Measurements from ENCODE around the gene SLC7A7. TPM values are rescaled to one million over a fixed set of nuclear protein-coding genes. Genes with fewer than 3 reads are reported as not detected.
"Not testable (repeated sequence)": the region's sequence is repeated elsewhere in the genome, so short reads cannot be mapped to it uniquely, and the experiment has no call there.

SLC7A7 gene
- total and polyA plus RNA-seq, 2 experiments from 2014 or later, result 3.6 to 4.1 TPM

DNA sequence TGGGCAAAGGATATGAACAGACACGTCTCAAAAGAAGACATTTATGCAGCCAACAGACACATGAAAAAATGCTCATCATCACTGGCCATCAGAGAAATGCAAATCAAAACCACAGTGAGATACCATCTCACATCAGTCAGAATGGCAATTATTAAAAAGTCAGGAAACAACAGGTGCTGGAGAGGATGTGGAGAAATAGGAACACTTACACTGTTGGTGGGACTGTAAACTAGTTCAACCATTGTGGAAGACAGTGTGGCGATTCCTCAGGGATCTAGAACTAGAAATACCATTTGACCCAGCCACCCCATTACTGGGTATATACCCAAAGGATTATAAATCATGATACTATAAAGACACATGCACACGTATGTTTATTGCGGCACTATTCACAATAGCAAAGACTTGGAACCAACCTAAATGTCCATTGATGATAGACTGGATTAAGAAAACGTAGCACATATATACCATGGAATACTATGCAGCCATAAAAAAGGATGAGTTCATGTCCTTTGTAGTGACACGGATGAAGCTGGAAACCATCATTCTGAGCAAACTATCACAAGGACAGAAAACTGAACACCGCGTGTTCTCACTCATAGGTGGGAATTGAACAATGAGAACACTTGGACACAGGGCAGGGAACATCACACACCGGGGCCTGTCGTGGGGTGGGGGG is 57.1 kb downstream of the SLC7A7 start:
- H3K36me3 ChIP-seq (ENCODE audit: insufficient read depth); H3K9me2 ChIP-seq (ENCODE audit: insufficient read depth); H3K27me3 Mint-ChIP-seq (ENCODE audit: insufficient read depth, low read depth, poor library complexity); H3K27ac Mint-ChIP-seq; H3K27me3 ChIP-seq (ENCODE audit: insufficient read depth); H4K20me1 ChIP-seq (replicated peaks; ENCODE audit: insufficient read depth); H2AFZ ChIP-seq; H3K27ac ChIP-seq (ENCODE audit: low read depth); H3K4me1 Mint-ChIP-seq; H3K4me2 ChIP-seq; H3K9me3 Mint-ChIP-seq; H3K4me1 ChIP-seq (ENCODE audit: insufficient read depth); H3K79me2 ChIP-seq (replicated peaks; ENCODE audit: insufficient read depth); H3K4me3 Mint-ChIP-seq; H3F3A ChIP-seq (replicated peaks; ENCODE audit: low read depth); H3K4me3 ChIP-seq; DNase-seq (ENCODE audit: low spot score); H3K36me3 Mint-ChIP-seq (ENCODE audit: low read depth); ATAC-seq: not testable (repeated sequence)

DNA sequence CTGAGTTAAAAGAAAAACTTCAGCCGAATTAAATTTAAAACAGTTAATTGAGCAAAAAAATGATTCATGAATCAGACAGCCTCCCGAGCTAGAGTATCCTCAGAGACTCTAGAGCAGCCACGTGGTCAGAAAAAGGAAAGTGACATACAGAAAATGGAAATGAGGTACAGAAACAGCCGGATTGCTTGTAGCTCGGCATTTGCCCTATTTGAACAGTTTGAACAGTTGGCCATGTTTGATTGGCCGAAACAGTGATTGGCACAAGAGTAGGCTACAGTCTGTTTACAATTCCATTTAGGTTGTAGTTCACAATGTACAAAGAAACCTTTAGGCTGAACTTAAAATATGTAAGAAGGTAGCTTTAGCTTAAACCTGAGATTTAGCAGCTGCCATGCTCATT is 61.6 kb downstream of the SLC7A7 start:
- Mint-ChIP-seq H3K27me3 (ENCODE audit: insufficient read depth, low read depth, poor library complexity) (peaks cover 2% of the 10 kb centered on the region), H3K4me1 (peaks cover 9% of the 10 kb centered on the region), H3K4me3 (no peak overlapping the region), H3K27ac (no peak overlapping the region), H3K9me3 (no peaks in the 10 kb centered on the region), H3K36me3 (ENCODE audit: low read depth) (no peaks in the 10 kb centered on the region; the same call in 2 of the 3 replicates)
- TF ChIP-seq, protein P1, sequence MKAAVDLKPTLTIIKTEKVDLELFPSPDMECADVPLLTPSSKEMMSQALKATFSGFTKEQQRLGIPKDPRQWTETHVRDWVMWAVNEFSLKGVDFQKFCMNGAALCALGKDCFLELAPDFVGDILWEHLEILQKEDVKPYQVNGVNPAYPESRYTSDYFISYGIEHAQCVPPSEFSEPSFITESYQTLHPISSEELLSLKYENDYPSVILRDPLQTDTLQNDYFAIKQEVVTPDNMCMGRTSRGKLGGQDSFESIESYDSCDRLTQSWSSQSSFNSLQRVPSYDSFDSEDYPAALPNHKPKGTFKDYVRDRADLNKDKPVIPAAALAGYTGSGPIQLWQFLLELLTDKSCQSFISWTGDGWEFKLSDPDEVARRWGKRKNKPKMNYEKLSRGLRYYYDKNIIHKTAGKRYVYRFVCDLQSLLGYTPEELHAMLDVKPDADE (IDR thresholded peaks at IDR 0.05), result no peak
- TF ChIP-seq EZH2phosphoT487 (IDR thresholded peaks at IDR 0.05; ENCODE audit: unreplicated experiment) (no peak), ZNF114 (CRISPR knock-in tag; IDR thresholded peaks at IDR 0.05) (no peak), STAT1 (IDR thresholded peaks at IDR 0.05; ENCODE audit: unreplicated experiment) (no peak), EZH2 (IDR thresholded peaks at IDR 0.05; ENCODE audit: low read depth, unreplicated experiment) (no peak)
- TF ChIP-seq, protein P2, sequence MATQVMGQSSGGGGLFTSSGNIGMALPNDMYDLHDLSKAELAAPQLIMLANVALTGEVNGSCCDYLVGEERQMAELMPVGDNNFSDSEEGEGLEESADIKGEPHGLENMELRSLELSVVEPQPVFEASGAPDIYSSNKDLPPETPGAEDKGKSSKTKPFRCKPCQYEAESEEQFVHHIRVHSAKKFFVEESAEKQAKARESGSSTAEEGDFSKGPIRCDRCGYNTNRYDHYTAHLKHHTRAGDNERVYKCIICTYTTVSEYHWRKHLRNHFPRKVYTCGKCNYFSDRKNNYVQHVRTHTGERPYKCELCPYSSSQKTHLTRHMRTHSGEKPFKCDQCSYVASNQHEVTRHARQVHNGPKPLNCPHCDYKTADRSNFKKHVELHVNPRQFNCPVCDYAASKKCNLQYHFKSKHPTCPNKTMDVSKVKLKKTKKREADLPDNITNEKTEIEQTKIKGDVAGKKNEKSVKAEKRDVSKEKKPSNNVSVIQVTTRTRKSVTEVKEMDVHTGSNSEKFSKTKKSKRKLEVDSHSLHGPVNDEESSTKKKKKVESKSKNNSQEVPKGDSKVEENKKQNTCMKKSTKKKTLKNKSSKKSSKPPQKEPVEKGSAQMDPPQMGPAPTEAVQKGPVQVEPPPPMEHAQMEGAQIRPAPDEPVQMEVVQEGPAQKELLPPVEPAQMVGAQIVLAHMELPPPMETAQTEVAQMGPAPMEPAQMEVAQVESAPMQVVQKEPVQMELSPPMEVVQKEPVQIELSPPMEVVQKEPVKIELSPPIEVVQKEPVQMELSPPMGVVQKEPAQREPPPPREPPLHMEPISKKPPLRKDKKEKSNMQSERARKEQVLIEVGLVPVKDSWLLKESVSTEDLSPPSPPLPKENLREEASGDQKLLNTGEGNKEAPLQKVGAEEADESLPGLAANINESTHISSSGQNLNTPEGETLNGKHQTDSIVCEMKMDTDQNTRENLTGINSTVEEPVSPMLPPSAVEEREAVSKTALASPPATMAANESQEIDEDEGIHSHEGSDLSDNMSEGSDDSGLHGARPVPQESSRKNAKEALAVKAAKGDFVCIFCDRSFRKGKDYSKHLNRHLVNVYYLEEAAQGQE (IDR thresholded peaks at IDR 0.05; ENCODE audit: unreplicated experiment), result no peak
- TF ChIP-seq, protein P3, sequence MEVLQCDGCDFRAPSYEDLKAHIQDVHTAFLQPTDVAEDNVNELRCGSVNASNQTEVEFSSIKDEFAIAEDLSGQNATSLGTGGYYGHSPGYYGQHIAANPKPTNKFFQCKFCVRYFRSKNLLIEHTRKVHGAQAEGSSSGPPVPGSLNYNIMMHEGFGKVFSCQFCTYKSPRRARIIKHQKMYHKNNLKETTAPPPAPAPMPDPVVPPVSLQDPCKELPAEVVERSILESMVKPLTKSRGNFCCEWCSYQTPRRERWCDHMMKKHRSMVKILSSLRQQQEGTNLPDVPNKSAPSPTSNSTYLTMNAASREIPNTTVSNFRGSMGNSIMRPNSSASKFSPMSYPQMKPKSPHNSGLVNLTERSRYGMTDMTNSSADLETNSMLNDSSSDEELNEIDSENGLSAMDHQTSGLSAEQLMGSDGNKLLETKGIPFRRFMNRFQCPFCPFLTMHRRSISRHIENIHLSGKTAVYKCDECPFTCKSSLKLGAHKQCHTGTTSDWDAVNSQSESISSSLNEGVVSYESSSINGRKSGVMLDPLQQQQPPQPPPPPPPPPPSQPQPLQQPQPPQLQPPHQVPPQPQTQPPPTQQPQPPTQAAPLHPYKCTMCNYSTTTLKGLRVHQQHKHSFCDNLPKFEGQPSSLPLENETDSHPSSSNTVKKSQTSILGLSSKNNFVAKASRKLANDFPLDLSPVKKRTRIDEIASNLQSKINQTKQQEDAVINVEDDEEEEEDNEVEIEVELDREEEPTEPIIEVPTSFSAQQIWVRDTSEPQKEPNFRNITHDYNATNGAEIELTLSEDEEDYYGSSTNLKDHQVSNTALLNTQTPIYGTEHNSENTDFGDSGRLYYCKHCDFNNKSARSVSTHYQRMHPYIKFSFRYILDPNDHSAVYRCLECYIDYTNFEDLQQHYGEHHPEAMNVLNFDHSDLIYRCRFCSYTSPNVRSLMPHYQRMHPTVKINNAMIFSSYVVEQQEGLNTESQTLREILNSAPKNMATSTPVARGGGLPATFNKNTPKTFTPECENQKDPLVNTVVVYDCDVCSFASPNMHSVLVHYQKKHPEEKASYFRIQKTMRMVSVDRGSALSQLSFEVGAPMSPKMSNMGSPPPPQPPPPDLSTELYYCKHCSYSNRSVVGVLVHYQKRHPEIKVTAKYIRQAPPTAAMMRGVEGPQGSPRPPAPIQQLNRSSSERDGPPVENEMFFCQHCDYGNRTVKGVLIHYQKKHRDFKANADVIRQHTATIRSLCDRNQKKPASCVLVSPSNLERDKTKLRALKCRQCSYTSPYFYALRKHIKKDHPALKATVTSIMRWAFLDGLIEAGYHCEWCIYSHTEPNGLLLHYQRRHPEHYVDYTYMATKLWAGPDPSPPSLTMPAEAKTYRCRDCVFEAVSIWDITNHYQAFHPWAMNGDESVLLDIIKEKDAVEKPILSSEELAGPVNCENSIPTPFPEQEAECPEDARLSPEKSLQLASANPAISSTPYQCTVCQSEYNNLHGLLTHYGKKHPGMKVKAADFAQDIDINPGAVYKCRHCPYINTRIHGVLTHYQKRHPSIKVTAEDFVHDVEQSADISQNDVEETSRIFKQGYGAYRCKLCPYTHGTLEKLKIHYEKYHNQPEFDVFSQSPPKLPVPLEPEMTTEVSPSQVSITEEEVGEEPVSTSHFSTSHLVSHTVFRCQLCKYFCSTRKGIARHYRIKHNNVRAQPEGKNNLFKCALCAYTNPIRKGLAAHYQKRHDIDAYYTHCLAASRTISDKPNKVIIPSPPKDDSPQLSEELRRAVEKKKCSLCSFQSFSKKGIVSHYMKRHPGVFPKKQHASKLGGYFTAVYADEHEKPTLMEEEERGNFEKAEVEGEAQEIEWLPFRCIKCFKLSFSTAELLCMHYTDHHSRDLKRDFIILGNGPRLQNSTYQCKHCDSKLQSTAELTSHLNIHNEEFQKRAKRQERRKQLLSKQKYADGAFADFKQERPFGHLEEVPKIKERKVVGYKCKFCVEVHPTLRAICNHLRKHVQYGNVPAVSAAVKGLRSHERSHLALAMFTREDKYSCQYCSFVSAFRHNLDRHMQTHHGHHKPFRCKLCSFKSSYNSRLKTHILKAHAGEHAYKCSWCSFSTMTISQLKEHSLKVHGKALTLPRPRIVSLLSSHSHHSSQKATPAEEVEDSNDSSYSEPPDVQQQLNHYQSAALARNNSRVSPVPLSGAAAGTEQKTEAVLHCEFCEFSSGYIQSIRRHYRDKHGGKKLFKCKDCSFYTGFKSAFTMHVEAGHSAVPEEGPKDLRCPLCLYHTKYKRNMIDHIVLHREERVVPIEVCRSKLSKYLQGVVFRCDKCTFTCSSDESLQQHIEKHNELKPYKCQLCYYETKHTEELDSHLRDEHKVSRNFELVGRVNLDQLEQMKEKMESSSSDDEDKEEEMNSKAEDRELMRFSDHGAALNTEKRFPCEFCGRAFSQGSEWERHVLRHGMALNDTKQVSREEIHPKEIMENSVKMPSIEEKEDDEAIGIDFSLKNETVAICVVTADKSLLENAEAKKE (CRISPR knock-in tag; IDR thresholded peaks at IDR 0.05), result no peak
- Histone ChIP-seq H3K27ac (ENCODE audit: low read depth) (no peak overlapping the region), H3F3A (replicated peaks; ENCODE audit: low read depth) (no peaks in the 10 kb centered on the region), H3K9me2 (ENCODE audit: insufficient read depth) (no peaks in the 10 kb centered on the region), H3K4me1 (ENCODE audit: insufficient read depth) (peaks cover 7% of the 10 kb centered on the region), H3K79me2 (replicated peaks; ENCODE audit: insufficient read depth) (no peaks in the 10 kb centered on the region), H4K20me1 (replicated peaks; ENCODE audit: insufficient read depth) (no peaks in the 10 kb centered on the region), H3K27me3 (ENCODE audit: insufficient read depth) (no peaks in the 10 kb centered on the region), H3K4me3 (no peak overlapping the region), H3K36me3 (ENCODE audit: insufficient read depth) (no peaks in the 10 kb centered on the region), H3K4me2 (no peak overlapping the region), H2AFZ (no peak overlapping the region)
- no peak for DNase-seq (ENCODE audit: low spot score)
- no peak for ATAC-seq
